ENCODE data around the gene MTFMT.
"Not testable (repeated sequence)": the region's sequence is repeated elsewhere in the genome, so short reads cannot be mapped to it uniquely, and the experiment has no call there.

Gene MTFMT

DNA sequence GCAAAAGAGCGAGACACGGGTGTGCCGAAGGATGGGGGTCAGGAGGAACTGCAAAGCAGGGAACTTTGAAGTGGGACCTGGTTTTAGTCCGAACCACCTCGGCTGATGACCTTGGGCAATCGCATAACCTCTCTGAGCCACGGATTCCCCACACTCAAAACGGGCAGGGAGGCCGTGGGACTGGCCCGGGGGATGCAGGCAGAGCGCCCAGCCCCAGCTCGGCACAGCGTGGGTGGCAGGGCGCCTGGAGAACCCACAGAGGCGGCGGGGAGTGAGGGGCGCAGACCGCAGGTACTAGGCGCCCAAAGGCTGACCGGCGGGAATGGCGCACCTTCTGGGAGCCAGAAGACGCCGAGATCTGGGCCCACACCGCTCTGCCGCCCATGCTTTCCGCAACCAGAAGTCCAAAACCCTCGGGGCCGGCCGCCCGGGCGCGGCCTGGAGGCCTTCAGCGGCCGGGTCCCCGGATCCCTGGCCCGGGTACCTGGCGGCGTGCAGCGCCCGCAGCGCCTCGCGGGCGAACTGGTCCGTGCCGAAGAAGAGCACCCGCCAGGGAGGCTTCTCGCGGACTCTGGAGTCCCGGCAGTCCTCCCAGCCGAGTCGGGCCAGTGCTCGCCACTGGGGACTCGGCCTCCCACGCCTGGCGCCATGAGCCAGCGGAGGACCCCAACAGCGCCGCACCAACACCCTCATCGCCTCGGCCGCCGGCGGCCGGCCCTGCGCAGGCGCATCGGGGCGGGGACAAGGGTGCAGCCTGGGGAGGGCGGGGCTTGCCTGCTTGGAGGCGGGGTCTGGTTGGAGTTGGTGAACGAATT is at the start of gene MTFMT:
Gene MTFMT (minus strand): TSS at position 719 of the 815 bp plus-strand sequence. CDS start 26 bp downstream, at position 693.
- DNase-seq = peak; percentile 91

DNA sequence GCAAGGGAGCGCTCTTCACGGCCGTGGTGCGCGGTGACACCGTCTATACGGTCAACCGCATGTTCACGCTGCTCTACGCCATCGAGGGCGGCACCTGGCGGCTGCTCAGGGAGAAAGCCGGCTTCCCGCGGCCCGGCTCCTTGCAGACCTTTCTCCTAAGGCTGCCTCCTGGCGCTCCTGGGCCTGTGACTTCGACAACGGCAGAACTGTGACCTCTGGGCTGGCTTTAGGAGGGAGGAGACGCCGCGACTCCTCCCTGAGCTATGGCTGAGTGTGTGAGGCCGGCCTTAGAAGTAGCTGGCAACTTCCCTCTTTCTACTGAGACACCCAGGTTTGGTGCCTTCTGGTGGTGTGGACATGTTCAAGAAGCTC is 48.5 kb upstream of the MTFMT start:
- no peak for DNase-seq

GRCh38 chr15:65077291-65077980 is 48.0 kb upstream of the MTFMT start:
- DNase-seq = no peak

DNA sequence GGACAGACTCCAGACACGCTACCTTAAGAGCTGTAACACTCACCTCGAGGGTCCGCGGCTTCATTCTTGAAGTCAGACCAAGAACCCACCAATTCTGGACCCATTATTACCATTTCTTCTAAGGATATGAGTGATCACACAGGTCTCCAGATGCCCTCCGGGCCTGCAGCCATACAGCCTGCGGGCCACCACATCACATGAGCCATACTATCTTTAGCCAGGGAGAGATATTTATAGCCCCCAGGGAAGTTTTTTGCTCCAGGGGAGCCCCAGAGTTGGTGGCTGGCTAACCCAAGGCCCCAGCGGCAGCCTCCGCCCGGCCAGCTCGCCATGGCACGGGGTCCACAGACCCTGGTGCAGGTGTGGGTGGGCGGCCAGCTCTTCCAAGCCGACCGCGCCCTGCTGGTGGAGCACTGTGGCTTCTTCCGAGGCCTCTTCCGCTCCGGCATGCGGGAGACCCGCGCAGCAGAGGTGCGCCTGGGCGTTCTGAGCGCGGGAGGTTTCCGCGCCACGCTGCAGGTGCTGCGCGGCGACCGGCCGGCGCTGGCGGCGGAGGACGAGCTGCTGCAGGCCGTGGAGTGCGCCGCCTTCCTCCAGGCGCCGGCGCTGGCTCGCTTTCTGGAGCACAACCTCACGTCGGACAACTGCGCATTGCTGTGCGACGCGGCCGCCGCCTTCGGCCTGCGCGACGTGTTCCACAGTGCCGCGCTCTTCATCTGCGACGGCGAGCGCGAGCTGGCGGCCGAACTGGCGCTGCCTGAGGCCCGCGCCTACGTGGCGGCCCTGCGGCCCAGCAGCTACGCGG is 47.2 kb upstream of the MTFMT start, which contains the start of gene KBTBD13:
Gene KBTBD13 (plus strand): TSS at position 261 of the 805 bp plus-strand sequence. CDS start 70 bp downstream, at position 331.
- DNase-seq = no peak

DNA sequence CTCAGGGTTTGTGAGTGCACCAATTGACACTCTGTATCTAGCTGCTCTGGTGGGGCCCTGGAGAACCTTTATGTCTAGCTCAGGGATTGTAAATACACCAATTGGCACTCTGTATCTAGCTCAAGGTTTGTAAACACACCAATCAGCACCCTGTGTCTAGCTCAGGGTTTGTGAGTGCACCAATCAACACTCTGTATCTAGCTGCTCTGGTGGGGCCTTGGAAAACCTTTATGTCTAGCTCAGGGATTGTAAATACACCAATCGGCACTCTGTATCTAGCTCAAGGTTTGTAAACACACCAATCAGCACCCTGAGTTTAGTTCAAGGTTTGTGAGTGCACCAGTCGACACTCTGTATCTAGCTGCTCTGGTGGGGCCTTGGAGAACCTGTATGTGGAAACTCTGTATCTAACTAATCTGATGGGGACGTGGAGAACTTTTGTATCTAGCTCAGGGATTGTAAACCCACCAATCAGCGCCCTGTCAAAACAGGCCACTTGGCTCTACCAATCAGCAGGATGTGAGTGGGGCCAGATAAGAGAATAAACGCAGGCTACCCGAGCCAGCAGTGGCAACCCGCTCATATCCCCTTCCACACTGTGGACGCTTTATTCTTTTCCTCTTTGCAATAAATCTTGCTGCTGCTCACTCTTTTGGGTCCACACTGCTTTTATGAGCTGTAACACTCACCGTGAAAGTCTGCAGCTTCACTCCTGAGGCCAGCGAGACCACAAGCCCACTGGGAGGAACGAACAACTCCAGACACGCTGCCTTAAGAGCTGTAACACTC is 46.4 kb upstream of the MTFMT start:
- not testable (repeated sequence) for DNase-seq

DNA sequence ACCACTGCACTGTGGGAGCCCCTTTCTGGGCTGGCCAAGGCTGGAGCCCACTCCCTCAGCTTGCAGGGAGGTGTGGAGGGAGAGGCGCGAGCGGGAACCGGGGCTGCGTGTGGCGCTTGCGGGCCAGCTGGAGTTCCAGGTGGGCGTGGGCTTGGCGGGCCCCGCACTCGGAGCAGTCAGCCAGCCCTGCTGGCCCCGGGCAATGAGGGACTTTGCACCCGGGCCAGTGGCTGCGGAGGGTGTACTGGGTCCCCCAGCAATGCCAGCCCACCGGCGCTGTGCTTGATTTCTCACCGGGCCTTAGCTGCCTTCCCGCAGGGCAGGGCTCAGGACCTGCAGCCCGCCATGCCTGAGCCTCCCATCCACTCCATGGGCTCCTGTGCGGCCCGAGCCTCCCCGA is 45.5 kb upstream of the MTFMT start:
- DNase-seq = not testable (repeated sequence)

DNA sequence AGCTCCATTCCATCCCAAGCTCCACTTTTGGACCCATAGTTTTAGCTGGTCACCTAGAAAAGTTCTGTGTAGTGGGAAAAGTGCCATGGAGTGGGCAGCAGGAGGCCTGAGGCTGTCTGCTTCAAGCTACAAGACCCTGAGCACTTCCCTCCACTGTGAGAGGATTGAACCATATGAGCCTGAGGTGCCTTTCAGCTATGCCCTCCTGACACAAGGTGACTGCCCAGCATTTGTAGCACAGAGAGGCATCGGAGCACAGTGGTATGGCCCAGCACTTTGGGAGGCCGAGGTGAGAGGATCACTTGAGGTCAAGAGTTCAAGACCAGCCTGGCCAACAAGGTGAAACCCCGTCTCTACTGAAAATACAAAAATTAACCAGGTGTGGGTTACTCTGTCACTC is 43.2 kb upstream of the MTFMT start:
- no peak for DNase-seq

DNA sequence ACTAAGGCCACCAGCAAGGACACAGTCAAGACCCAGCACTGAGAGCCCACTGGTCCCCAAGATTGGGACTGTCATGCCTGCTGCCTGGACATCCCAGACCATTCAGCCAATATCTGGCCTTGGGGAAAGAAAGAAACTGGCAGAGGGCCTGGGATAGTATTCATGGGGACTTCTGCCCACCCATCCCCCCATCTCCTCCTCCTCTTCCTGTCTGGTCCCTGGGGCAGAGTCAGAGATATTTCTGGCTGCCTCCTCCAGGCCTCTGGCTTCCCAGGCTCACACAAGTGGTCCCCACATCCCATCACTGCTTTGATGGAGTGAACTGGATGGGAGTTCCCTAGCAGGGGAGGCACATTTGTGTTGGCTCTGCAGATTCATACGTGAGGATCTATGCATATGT is 42.6 kb upstream of the MTFMT start:
- peak; percentile 55 for DNase-seq

DNA sequence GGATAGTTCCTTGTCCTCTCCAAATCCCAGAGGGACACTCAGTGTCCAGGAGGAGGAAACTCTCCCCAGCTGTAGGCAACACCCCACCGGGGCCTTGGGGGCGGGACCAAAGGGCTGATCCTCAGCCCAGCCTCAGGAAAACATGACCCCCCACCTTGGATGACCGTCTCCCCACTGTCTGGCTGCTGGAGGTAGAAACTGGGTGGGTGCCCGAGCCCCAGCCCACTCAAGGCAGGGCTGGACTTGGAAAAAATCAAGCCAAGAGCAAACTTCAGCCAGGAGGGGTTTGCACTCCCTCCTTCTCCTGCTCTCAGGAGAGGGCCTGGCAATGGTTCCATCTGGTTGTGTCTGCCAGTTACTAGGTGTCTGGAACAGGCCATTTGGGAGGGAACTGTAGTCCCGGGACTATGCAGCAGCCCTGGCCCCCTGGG is 42.0 kb upstream of the MTFMT start:
- peak; percentile 60 for DNase-seq

- no peak for DNase-seq
These were observed 40.5 kb upstream of the MTFMT start for GRCh38 chr15:65069779-65070546.

- DNase-seq = peak; percentile 27
These were observed 39.7 kb upstream of the MTFMT start for GRCh38 chr15:65069179-65069578.

GRCh38 chr15:65068403-65068788 is 39.0 kb upstream of the MTFMT start:
- DNase-seq = peak; percentile 30

GRCh38 chr15:65067645-65068402 is 38.4 kb upstream of the MTFMT start, which contains the start of gene RASL12:
TSS of gene RASL12 (minus strand) at chr15:65067991. CDS start at chr15:65067835, 156 bp downstream.
- DNase-seq = peak; percentile 57

DNA sequence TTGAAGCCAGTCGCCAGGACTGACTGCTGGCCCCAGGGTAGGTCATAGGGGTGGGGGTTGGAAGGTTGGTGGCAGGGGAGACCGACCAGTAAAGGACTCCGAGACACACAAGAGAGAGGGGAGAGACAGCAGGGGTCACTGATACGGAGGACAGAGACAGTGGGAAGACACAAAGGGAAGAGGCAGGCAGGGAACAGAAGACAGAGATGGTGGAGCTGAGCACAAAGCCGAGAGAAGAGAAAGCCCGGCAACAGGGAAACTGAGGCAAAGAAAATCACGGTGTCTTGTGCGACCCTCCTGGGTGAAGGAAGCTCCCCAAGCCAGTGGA is 37.8 kb upstream of the MTFMT start:
- no peak for DNase-seq

DNA sequence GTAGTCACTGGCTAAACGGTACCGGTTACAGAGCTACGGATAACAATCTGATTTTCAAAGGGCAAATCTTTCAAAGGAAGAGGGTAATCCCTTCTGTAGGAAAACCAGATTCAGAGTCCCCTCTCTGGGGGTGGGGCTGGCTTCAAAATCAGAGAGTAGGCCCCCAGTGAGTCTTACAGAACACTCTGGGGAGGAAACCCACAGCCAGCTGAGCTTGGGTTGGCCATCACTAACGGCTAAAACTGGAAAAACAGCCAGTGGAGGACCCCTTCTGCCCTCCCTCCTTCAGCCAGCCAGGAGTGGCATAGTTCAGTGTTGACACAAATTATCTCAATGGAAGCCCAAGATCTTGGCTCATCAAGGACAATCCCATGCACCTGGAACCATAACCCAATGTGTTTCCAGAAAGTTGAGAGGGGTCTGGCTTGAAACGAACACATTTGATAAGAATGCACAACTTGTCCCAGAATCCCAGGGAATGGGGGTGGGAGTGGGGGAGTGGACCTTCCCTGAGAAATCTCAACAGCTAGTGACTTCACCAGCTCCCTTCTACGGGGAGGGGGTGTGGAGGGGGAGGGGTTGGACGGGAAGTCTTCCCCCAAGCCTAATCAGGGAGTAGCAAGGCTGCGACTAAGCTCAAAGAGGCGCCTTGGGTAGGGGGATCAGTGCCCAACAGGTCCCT is 37.3 kb upstream of the MTFMT start:
- DNase-seq = peak; percentile 57

DNA sequence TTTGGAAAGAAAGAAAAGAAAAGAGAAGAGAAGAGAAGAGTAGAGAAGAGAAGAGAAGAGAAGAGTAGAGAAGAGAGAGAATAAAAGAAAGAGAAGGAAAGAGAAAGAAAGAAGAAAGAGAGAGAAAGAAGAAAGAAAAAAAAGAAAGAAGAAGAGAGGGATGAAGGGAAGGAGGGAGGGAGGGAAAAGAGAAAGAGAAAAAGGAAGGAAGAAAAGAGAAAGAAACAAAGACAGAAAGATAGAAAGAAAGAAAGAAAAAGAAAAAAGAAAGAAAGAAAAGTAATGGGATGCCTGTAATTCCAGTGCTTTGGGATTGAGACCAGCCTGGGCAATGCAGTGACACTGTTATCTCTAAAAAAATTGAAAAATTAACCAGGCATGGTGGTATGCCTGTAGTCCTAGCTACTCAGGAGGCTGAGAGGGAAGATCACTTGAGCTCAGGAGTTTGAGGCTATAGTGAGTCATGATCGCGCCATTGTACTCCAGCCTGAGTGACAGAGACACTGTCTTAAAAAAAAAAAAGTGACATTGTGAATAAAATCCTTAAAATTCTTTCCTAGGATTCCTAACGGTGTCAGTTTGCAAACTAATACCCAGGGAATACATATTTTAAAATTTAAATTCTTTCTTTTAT is 36.7 kb upstream of the MTFMT start:
- DNase-seq = no peak

DNA sequence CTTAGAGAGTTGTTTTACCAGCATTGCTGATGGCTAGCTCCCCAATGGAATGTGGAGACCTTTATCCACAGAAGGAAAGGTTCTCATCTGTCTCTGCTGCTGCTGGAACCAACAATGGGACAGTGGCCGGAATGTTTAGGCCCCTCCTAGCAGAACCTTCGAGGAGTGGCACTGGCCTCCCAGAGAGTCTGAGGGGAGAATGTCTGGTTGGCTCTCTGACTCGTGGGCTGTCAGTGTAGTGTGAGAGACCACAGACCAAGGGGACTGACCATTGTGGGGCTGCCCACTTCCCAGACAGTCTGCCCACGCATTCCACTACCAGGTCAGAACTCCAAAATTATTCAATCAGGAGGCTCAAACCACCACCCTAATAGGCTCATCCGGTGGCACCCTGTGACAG is 33.3 kb upstream of the MTFMT start:
- no peak for DNase-seq

DNA sequence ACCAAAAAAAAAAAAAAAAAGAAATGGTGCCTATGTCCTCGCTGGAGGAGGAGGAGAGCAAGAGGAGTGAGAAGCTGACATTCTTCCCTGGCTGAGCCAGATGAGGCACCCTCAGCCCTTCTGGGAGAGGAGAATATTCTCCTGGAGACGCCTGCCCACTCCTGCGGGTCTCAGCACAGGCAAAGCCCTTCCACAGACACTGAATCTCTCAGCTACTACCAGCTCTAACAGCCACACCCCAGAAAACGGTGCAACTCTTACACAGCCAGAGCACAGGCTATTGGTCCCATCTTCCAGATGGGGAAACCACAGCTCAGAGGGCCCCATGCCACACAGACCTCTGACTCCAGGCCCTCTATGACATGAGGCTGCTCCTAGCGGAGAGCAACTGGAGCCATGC is 32.6 kb upstream of the MTFMT start:
- no peak for DNase-seq

DNA sequence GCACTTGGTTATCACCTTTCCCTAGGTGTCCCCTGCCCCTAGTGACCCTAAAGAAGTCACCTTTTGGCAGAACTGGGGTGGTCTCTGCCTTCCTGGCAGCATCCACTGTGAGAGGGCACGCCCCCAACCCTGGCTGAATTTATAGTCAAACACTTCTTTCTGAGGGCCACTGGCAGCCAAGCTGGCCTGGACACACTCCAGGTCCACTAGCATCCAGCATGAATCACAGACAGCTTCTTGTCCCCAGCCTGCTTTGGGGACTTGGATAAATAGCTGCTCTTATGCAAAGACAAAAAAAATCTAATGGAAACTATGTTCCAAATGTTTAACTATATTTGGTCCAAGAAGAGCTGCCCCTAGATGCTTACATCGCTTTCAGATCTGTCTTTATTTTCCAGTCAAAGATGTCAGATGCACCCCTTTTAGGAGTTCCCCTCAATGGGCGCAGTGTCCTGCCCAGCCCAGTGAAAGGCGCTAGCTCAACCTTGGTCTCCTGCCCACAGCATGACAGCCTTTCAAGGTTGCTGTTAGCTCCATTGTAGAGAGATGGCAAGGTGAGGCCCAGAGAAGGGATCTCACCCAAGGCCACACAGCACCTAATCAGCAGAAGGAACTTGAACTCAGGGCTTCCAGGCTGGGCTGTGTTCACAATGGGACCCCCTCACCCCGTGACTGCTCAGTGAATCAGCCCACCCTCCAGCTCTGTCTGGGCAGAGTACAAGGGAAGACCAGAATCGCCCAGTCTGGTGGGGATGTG is 31.4 kb upstream of the MTFMT start:
- no peak for DNase-seq

All from left hindlimb (tissue), 1 donor.